Activated T-cell treated with anti-CD3 and anti-CD28 coated beads for 24 hours (primary cell): ENCODE results near the gene CENPO.

Experiments
- DNase-seq: peaks from one replicate; pipeline ENCODE4 v3.0.0-alpha.2; 2020; ENCODE audit warnings: low read depth

The CENPO gene

GRCh38 chr2:24863641-24864040 is 70.4 kb downstream of the CENPO start:
- no peak for DNase-seq

DNA sequence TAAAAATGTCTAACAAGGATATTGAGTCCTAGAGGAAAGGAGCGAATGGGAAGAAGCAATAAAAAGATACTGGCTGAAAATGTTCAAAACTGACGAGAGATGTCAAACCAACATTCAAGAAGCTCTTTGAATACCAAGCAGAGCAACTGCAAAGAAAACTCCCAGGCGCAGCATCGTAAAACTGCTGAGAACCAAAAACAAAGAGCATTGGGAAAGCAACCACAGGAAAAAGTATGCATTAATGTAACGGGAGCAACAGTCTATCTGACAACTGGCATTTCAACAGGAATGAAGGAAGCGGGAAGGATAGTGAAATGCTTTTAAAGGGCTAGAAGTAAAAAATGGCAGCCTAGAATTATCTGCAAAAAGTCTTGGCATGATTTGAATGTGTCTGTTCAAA is 73.7 kb downstream of the CENPO start:
- DNase-seq: no peak

- no peak for DNase-seq
Observed at GRCh38 chr2:24870440-24870839, 77.2 kb downstream of the CENPO start.

GRCh38 chr2:24870891-24871705 is 77.9 kb downstream of the CENPO start:
- DNase-seq: no peak

- DNase-seq: no peak
Observed at GRCh38 chr2:24871852-24872333, 78.7 kb downstream of the CENPO start.
